ENCODE data around the gene LSMEM2.

DNA sequence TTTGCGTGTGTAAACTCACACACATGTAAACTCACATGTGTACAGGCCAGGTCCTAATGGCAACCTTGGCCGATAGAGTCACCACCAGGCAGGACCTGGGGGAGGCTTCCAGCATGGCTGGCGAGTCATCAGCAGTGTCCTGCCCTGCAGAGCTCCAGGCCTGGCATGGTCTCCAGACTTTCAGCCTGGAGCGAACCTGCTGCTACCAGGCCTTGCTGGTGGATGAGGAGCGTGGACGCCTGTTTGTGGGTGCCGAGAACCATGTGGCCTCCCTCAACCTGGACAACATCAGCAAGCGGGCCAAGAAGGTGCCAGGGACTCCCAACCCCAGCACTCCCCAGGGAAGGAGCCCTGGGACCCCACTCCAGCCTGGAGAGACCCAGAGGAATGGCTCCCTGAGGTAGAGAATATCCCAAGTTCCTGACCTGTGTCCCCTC is 8.9 kb upstream of the LSMEM2 start:
- TF ChIP-seq, protein P1, sequence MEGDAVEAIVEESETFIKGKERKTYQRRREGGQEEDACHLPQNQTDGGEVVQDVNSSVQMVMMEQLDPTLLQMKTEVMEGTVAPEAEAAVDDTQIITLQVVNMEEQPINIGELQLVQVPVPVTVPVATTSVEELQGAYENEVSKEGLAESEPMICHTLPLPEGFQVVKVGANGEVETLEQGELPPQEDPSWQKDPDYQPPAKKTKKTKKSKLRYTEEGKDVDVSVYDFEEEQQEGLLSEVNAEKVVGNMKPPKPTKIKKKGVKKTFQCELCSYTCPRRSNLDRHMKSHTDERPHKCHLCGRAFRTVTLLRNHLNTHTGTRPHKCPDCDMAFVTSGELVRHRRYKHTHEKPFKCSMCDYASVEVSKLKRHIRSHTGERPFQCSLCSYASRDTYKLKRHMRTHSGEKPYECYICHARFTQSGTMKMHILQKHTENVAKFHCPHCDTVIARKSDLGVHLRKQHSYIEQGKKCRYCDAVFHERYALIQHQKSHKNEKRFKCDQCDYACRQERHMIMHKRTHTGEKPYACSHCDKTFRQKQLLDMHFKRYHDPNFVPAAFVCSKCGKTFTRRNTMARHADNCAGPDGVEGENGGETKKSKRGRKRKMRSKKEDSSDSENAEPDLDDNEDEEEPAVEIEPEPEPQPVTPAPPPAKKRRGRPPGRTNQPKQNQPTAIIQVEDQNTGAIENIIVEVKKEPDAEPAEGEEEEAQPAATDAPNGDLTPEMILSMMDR (IDR thresholded peaks at IDR 0.05): no peak
- TF ChIP-seq POLR2AphosphoS5 (IDR thresholded peaks at IDR 0.05) (no peak), POLR2A (IDR thresholded peaks at IDR 0.05) (no peak)
